Nephron (organoid): ENCODE results near the gene TAS1R2.

Source experiments
- H3K27ac Mint-ChIP-seq, 3 experiments: 2 replicates each; pipeline ENCODE4 v1.8.0; 2020; ENCODE audit warnings: mixed read lengths in 3 of 3, mild to moderate bottlenecking in 2 of 3, moderate library complexity in 1 of 3
- H3K27me3 Mint-ChIP-seq: 2 replicates; pipeline ENCODE4 v1.8.0; 2021; ENCODE audit warnings: low read depth, mild to moderate bottlenecking, moderate library complexity, mixed read lengths
- H3K36me3 Mint-ChIP-seq: 2 replicates; pipeline ENCODE4 v1.8.0; 2020; ENCODE audit warnings: low read depth, mixed read lengths
- H3K4me1 Mint-ChIP-seq: 2 replicates; pipeline ENCODE4 v1.8.0; 2020; ENCODE audit warnings: mixed read lengths
- H3K4me3 Mint-ChIP-seq, 3 experiments: 2 replicates each; pipeline ENCODE4 v1.8.0; 2020; ENCODE audit warnings: mild to moderate bottlenecking in 3 of 3, mixed read lengths in 3 of 3, moderate library complexity in 2 of 3
- H3K9me3 Mint-ChIP-seq: 2 replicates; pipeline ENCODE4 v1.8.0; 2020; ENCODE audit warnings: mixed read lengths
- CTCF ChIP-seq, 3 experiments: fragments of 200-600 bp; sonication (generic); IDR thresholded peaks; one replicate each; pipeline ENCODE4 v1.5.0; 2021; ENCODE audit warnings: antibody characterized with exemption in 3 of 3; ENCODE audit not compliant: unreplicated experiment in 3 of 3

Gene TAS1R2

GRCh38 chr1:18885311-18886002, 26.0 kb upstream of the TAS1R2 start:
- Mint-ChIP-seq H3K36me3 (peaks cover 12% of the 10 kb centered on the region), H3K27me3 (peaks cover 27% of the 10 kb centered on the region), H3K9me3 (no peaks in the 10 kb centered on the region), H3K4me3 (no peak overlapping the region), H3K4me1 (peaks cover 16% of the 10 kb centered on the region), H3K27ac (no peak overlapping the region)
- no peak for TF ChIP-seq CTCF (IDR thresholded peaks at IDR 0.05; ENCODE audit: unreplicated experiment in 3 of 3)

- no peak overlapping the region for H3K4me3 Mint-ChIP-seq
- H3K9me3 Mint-ChIP-seq, result no peaks in the 10 kb centered on the region
- peaks cover 16% of the 10 kb centered on the region for H3K4me1 Mint-ChIP-seq
- TF ChIP-seq CTCF (IDR thresholded peaks at IDR 0.05; ENCODE audit: unreplicated experiment in 3 of 3), result no peak
- peaks cover 33% of the 10 kb centered on the region for H3K27me3 Mint-ChIP-seq
- no peak overlapping the region for H3K27ac Mint-ChIP-seq
- H3K36me3 Mint-ChIP-seq, result peaks cover 12% of the 10 kb centered on the region
These were observed 25.3 kb upstream of the TAS1R2 start for GRCh38 chr1:18884727-18885126.

- H3K9me3 Mint-ChIP-seq, result no peaks in the 10 kb centered on the region
These were observed 24.9 kb upstream of the TAS1R2 start for GRCh38 chr1:18884419-18884717.

GRCh38 chr1:18883636-18884418, 24.4 kb upstream of the TAS1R2 start:
- H3K27me3 Mint-ChIP-seq, result peaks cover 33% of the 10 kb centered on the region
- H3K4me1 Mint-ChIP-seq, result peaks cover 16% of the 10 kb centered on the region
- H3K27ac Mint-ChIP-seq, result no peak overlapping the region
- peaks cover 12% of the 10 kb centered on the region for H3K36me3 Mint-ChIP-seq
- no peak overlapping the region for H3K4me3 Mint-ChIP-seq
- H3K9me3 Mint-ChIP-seq, result no peaks in the 10 kb centered on the region
- TF ChIP-seq CTCF (IDR thresholded peaks at IDR 0.05; ENCODE audit: unreplicated experiment in 3 of 3), result peak; percentile 85 to 92 (median 89)

More at GRCh38 chr1:18884419-18884717, 24.9 kb upstream of the TAS1R2 start:
- no peak overlapping the region for H3K27ac Mint-ChIP-seq
- no peak overlapping the region for H3K4me3 Mint-ChIP-seq
- peaks cover 12% of the 10 kb centered on the region for H3K36me3 Mint-ChIP-seq
- H3K27me3 Mint-ChIP-seq, result peaks cover 33% of the 10 kb centered on the region
- peak in 1 of 3 experiments; percentile 47 for TF ChIP-seq CTCF (IDR thresholded peaks at IDR 0.05; ENCODE audit: unreplicated experiment in 3 of 3)
- H3K4me1 Mint-ChIP-seq, result peaks cover 16% of the 10 kb centered on the region

GRCh38 chr1:18883079-18883478, 23.6 kb upstream of the TAS1R2 start:
- Mint-ChIP-seq H3K4me1 (peaks cover 16% of the 10 kb centered on the region), H3K9me3 (no peaks in the 10 kb centered on the region), H3K27ac (no peak overlapping the region), H3K36me3 (peaks cover 12% of the 10 kb centered on the region), H3K27me3 (peaks cover 38% of the 10 kb centered on the region), H3K4me3 (no peak overlapping the region)
- TF ChIP-seq CTCF (IDR thresholded peaks at IDR 0.05; ENCODE audit: unreplicated experiment in 3 of 3), result no peak
